HG03460 (cell line): ENCODE measurements around the gene FSTL4.

Experiments used
- ATAC-seq: cut with Tn5 transposase; IDR thresholded peaks from one replicate; pipeline ENCODE4 v1.9.1; 2021; ENCODE audit not compliant: unreplicated experiment

The FSTL4 gene

DNA sequence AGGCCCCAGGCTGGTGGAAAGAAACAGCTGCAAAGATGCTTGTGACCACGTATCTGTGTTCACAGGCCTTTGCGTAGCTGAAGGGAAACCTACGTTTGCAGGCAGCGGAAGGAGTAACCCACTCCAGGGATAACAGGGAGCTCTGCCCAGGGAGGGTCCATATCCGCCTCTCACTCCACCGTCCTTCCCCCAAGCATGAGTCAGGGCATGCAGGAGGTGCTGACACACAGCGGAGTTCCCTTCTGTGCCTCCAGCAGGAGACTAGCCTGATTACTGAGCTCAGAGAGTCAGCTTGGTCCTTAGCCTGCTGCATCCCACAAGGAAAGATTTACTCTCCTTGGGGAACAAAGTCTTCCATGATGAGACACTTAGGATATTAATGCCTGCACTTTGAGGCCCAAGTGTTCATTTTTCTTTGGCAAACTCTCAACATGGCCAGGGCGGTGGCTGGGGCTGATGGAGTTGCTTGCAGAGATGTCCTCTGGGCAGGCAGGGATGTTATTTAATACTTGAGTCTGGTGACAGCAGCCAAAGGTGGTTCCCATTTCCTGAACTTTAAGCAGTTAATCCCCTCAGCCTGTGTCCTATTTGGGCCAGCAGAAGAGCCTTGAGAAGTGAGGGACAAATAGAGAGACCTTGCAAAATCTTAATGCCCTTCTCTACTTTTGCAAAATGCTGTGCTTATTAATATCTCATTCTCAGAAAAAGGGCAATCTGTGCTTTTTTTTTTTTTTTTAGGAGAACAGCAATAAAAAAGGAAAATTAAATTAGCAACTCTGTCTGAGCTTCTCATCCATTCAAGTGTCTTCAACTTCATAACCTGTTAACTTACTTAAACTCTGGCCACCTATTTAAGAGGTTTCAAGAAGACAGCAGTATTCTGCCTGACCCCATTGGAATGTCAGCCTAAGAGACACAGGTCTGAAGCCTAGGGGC, 338.4 kb downstream of the FSTL4 start:
- ATAC-seq, result no peak

DNA sequence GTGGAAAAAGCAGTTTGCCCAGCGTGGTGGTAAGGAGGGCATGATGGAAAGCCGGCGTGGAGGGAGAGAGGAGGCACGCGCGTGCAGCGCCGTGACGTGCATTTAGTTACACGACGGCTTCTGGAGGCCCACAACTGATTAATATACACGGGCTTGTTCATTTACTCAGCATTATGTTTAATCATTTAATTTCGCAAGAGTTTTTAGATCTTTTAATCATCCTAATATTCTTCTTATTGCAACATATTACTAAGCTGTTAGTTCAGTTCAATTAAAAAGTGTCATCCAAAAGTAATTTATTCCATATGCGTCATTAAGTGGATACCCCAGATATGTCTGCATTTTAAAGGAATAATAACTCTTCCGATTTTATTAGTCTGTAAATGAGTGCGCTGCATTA, 340.0 kb downstream of the FSTL4 start:
- no peak for ATAC-seq

DNA sequence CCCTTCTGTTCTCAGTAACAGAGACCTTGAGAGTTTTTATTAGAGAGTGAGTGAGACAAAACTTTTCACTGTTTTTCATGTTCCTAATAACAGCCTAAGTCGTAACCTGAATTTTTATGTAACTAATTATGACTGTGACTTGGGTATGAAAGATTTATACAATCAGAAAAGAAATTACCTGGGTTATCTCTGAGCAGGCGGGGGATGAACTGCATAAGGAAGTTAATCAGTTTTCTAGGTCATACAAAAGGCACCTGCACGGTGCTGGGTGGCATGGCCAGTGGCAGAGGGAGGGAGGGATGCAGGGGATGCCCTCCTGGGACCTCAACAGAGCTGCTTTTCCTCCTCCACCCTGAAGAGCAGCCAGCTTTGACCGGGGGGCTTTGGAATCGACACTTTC, 340.7 kb downstream of the FSTL4 start:
- no peak for ATAC-seq

DNA sequence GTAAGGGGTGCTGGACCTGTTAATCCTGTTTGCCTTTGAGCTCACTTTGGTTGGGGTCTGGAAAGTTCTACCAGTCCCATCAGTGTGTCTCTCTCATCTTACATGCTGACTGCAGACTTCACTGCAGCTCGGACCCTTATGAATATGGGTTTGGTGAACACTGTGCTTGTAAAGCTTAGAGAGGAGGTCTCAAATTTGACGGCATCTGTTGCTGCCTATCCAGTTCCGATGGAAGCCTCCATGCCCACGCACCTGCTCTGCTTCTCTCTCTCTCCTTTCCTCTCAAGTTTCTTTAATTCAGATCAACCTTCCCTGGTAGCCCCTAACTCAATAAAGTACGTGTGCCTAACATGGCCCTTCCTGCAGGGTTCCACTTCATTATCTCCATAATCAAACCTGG, 342.6 kb downstream of the FSTL4 start:
- ATAC-seq, result no peak

DNA sequence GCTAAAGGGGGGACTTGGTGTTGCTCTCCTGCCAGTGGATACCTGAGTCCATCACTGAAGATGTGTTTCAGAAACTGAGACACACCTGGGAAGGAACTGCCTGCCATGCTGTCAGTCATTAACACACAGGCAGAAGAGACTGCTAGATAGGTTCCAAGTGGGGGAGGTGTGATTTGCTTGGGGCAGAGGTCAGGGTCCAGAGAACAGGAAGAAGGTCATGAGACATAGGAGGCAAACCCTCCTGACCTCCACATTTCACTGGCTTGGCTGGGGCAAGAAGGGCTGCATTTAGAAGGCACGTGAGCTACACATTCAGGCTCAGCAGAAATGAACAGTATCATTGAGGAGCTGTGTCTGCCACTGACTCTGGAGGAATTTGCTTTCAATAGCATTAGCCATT, 344.7 kb downstream of the FSTL4 start:
- ATAC-seq, result no peak

DNA sequence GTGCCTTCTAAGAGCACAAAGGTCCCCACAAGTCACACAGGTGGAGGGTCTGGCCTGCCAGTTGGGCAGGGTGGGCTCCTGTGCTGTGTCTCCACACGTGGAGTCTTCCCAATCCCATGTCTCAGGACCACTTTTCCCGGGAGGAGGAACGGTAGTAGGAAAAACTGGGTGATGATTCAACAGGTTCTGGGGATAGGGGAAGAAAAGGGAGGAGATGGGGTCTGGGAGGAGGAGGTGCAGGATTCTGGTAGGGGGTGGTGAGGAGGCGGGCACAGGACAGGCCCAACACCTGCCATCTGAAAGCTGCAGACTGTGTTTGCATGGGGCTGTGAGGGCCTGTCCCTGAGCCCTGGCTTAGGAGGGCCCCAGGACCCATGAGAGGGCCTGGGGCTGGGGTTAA, 345.4 kb downstream of the FSTL4 start:
- no peak for ATAC-seq

DNA sequence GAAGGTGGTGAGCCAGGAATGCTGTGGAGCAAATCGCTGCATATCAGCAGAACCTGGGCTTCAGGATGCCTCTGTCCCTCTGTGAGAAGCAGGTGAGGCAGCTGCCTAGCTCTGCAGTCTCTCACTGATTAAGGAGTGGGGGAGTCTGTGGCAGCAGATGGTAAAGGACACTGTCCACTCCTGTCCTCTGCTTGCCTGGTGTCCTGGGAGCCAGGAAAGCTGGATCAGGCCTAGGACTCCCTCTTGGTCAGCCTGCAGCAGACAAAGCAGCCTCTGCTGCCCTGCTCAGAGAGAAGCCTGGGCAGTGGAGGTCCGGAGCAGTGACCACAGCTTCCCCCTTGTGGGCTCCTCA, 345.8 kb downstream of the FSTL4 start:
- no peak for ATAC-seq

DNA sequence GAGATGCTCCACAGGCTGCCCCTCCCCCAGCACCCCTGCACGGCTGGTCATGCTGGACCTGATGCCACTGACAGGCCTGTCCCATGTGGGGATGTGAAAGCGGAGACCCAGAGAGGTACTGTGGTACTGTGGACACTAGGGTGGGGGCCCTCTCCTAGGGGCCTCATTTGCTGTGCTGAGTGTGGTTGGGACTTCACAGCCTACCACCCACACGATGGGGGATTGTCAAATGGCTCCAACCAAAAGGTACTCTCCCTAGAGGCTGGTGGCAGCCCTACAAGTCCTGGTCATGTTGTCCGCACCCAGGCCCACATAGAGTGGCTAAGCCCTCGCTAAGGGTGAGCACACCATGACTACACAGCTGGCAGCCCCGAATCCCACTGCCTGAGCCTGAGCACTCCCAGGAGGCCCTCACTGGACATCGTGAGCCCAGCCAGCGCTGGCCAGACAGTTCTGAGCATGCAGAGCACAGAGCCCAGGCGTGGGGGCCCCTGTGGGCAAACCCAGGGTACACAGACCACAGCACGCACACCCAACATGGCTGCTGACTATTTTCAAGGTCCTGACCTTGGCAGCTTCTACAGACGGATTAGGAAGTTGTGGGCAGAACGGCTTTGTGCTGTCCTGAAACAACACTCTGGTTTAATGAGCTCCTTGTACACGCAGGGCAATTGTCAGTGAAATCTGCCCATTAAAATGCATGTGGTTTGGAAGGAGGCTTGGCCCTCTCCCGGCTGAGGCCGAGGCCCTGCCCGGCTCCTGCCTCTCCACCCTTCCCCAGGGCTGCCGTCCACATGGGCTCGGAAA, 346.4 kb downstream of the FSTL4 start:
- no peak for ATAC-seq

DNA sequence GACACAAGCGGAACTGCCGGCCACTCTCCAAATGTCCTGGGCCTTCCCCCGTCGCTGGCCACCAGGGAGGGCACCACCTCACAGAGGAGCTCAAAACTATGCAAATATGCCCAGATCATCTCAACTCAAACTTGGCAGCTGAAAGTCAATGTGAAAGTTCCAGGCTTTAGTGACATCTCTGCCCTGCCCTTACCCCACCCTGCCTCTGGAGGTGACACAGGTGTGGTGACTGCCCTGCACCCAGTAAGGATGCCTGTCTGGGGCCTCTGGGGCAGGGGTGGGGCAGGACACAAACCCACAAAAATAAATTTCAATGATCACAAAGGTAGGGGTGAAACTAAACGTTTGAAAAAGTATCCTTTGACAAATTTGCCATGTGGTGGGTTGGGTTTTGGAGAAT, 347.1 kb downstream of the FSTL4 start:
- no peak for ATAC-seq

DNA sequence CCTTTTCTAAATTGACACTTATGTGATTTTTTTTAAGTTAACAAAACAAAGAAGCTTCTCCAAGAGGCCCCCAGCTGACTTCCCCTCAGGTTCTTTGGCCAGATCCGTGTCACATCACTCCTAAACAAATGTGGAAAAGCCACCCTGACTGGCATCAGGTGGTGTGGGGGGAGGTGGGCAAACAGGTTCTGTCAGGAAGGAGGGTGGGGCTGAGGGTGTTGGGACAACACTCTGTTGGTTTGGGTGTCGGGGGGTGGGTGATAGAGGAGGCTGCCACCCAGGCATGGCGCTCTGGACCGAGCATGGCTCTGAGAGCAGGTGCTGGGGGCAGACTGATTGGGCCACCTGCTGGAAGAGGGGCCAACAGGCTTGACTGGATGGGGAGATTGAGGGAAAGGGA, 349.7 kb downstream of the FSTL4 start:
- ATAC-seq, result no peak

DNA sequence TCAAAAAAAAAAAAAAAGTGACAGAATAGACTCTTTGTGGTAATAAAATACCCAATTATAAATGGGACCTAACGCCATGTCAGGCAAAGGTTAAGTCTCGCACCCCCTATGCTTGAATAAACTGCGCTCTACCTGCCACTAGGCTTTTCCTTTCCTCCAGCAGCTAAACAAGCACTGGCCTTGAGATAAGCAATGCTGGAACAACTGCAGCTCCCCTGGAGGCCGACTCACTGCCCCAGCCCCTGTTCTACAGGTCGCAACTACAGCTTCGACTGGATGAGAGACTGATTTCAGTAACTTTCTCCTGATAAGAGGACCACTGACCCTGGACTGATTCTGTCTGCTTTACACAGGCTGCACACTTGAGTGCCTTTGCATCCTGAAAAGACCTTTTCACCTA, 350.3 kb downstream of the FSTL4 start:
- ATAC-seq, result no peak

DNA sequence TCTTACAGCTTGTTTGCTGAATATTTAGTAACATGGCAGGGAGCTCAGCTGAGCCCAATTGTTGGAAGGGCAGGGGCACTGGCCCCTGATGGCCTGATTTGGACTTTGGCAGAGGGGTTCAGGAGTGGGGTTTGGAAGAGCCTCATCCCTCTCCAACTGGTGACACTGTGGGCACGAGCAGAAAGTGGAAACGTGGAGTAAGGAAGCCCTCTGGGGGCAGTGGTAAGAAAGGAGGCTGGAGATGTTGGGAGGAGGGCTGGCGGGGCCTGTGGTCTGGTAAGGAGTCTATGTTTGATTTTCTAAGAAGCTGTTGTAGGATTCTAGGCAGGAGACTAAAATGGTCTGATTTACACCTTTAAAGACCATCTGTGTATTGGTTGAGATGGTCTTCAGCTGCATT, 351.6 kb downstream of the FSTL4 start:
- no peak for ATAC-seq

DNA sequence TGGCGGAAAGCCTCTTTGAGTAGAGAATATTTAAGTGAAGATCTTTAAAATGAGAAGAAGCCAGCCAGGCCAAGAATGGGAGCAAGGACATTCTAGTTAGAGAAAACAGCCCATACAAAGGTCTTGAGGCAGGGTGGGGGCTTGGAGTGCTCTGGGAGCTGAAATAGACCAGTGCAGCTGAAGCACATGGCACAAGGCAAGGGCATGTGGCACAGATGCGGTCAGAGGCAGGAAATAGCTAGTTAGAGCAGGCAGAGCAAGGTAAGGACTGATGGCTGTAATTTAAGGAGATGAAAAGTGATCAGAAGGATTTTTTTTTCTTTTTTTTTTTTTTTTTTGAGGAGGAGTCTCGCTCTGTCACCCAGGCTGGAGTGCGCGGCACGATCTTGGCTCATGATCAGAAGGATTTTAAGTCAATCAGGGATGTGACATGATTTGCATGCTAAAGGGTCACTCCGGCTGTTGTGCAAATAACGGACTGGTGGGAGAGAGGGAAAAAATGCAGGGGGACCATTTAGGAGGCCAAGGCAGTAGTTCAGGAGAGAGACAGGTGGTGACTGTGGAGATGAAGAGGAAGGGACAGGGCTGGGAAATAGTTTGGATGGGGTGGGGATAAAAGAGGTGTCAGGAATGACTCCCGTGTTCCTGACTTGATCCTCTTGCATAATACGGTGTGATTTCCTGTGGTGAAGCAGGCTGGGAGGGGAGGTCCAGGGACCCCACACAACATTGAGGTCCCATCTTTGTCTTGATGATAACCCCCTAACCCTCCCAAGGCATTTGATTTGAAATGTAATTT, 352.9 kb downstream of the FSTL4 start:
- ATAC-seq, result no peak

DNA sequence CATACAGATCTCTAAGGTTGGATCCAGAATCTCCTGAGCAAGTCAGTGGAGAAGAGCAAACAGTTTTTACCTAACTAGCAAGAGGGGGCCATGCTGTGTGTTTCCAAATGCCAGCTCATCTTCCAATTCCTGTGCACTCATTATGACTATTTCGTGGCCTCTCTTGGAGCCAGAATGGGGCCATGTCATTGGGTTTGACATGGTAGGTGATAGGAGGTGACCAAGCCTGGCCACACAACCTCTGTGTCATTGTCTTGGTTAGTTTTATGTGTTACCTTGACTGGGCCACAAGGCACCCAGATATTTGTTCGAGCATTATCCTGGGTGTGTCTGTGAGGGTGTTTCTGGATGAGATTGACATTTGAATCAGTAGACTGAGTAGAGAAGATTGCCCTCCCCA, 354.4 kb downstream of the FSTL4 start:
- no peak for ATAC-seq

DNA sequence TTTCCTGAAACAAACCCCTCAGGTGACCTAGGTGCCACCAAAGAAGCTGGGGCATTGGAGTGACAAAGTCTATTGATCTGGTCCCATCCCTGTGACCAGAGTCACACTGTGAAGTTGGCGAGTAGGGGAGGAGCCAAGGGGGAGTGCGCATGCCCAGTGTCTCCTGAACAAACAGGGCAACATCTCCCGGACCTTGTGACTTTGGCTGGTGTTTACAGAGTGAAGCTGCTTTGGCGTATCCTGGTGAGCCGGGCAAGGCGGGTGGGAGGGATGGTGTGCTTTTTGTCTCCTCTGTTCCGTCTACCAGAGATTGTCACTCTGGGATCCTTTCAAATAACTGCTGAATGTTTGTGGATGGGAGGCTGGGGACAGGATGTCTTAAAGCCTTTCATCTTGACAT, 356.1 kb downstream of the FSTL4 start:
- no peak for ATAC-seq

DNA sequence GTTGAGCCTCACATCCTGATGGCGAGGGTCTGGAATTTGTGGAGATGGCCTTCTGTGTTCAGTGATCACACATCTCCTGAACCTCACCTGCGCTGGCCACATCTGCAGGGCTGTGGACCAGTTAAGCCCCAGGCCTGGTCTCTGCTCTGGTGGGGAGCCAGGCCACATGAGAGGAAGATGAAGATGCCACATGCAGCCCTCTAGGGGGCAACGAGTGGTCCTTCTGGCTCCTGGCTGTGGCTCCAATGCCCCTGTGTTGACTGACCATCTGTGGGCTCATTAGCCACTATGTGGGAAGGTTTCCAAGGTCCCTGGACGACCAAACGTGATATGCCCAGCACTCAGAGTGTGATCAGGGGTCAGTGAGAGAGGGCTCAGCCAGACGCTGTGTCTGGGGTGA, 357.5 kb downstream of the FSTL4 start:
- no peak for ATAC-seq

DNA sequence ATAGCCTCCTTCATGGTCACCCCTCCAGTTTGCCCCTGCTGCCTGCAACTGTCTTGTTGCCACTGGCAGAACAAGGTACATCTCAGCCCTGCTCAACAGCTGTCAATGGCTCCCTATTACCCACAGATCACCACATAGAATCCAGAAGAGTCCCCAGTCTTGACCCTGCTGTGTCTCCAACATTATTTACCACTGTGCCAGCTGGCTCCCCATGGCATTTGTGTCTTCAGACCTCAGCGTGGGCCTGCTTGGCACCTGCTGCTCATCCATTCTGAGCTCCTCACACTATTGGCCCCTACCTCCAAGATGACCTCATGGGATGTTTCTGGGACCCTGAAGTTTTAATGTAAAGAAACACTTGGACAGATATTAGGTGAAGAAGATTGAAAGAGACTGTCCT, 358.7 kb downstream of the FSTL4 start:
- no peak for ATAC-seq

DNA sequence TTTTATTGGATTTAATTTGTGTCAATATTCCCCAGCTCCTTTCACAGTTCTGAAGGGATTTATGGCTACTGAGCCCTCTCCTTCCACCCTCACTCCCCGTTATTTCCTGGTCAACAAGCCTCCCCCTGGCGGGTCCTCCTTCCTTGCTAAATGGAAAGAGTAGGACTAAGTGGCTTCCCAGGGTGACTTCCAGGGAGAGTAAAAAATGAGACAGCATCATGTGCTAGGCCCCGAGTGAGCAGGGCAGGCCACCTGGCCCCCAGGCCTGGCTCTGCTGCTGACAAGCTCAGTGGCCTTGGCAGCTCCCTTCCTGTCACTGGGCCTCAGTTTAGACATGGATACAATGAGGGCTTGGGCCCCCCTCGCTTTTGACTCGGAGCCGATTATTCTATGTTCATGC, 359.3 kb downstream of the FSTL4 start:
- ATAC-seq, result no peak

DNA sequence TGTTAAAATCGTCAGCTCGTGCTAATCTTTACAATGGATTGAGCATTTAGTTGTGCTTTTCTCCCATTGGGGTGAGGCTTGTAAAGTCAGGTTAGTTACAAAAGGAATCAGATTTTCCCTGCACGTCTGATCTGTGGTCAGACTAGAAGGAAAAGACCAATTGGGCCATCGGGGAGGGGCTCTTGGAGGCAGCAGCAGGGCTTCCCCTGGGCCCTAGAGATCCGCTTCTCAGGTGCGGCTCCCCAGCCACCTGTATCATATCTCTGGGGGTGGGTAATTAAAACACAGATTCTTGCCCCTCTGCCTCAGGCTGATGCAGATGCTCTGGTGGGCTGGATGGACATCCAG, 360.2 kb downstream of the FSTL4 start:
- ATAC-seq, result no peak

DNA sequence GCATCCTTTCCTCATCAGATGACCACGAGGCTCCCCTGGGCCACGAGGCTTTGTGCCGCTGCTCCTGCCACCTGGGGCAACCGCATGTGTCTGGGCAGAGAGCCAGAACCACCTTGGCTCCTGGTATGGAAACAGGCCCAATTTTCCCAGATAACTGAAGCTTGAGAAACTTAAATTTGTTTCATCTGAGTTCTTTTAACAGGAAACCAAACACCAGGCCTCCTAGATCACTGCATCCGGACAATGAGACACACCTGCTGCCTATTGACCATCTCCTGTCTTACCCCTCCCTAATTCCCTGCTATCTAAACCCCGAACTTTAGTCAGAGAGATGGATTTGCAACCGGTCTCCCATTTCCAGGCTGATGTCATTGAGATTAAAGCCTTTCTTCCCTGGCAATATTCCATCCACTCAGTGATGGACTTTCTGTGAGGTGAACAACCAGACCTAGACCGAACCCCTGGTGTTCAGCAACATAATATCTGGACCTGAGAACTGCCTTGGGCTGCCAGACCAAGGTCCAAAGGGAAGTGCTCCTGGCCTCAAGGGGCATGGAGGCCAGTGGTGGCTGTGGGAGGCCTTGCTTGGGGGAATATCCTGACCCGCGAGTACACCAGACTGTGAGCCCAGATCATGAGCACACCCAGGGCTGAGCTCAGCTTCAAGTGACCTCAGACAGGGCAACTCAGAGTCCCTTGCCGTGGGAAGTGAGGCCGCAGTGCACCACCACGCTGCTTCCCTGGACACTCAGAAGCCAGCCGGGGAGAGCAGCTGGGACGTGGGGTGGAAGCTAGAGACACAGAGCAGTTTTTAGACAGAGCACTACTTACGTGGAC, 360.8 kb downstream of the FSTL4 start:
- ATAC-seq, result no peak

DNA sequence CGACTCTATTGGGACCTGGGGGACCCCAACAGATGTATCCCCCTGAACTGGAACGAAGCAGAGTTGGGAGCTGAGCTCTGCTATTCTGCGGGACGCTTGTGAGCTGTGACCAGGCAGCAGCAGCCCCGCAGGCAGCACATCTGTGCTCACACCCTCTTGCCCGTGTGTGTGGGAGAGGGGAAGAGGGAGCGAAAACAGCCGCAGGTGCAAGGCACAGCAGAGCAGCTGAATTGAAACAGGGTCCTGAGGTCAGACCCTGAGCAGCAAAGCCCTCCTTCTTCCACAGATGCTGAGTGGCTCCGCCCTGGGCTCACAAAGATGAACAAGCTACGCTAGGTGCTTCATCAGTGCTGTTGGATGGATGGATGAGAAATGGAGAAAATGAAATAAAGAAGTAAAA, 361.8 kb downstream of the FSTL4 start:
- no peak for ATAC-seq
